CD4-positive, alpha-beta T cell treated with Interferon gamma for 1 hour (primary cell): ENCODE data around the gene ZNF783.

ENCODE experiments used
- DNase-seq: peaks from one replicate; pipeline ENCODE4 v3.0.0-alpha.2; 2020

ZNF783 gene

DNA sequence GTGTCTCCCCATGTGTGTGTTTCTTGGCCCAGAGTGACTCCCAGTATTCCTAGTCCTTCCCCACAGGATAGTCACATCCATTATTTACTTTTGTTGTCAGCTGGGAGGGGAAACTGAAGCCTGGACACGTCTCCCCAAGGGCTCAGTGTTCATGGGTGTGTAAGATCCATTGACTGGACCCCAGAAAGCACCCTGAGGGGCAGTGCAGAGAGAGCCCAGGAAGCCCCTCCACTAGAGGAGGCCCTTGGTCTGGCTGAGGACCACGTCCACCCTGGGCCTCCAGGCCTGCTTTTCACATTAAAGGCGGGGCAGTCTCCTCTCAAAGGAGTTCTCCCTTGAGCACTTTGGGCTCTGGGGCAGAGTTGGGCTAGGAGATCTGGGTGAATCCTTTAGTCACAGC is 21.3 kb downstream of the ZNF783 start:
- DNase-seq = no peak

GRCh38 chr7:149284343-149284742 is 22.3 kb downstream of the ZNF783 start:
- peak; percentile 47 for DNase-seq

GRCh38 chr7:149284850-149285585 is 23.0 kb downstream of the ZNF783 start:
- peak; percentile 97 for DNase-seq

DNA sequence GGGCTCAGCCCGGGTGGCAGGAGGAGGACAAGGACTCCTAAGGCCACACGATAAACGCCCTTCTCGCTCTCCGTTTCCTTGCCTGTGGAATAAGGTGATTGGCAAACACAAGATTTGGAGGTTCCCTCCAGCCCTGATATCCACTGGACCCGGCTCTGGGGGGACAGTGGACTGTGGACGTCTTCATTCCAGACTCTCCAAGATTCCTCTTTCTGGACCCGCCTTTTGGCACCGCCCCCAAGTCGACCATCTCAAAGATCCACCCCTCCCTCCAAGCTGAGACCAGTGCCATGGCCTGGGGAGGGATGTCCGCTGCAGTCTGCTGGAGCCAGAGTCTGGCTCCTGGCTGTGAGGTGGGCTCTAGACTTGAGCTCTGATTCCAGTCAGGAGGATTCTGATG is 23.6 kb downstream of the ZNF783 start:
- DNase-seq = no peak

- no peak for DNase-seq
Observed at GRCh38 chr7:149286811-149287400, 24.9 kb downstream of the ZNF783 start.

DNA sequence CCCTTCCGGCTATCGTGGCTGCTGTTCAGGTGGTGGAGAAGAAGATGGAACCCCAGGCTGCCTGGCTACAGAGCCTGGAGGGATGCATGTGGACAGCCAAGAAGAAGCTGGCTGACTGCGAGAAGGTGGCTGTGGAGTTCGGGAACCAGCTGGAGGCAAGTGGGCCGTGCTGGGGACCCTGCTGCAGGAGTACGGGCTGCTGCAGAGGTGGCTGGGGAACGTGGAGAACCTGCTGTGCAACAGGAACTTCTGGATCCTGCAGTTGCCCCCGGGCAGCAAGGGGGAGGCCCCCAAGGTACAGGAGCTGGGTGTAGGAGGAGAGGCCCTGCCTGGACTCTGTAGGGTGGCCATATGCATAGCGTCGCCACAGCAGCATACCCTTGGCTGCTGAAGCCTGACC is 25.6 kb downstream of the ZNF783 start:
- DNase-seq = no peak

- DNase-seq = no peak
Observed at GRCh38 chr7:149289262-149289661, 27.3 kb downstream of the ZNF783 start.

GRCh38 chr7:149289856-149290255 is 27.9 kb downstream of the ZNF783 start:
- no peak for DNase-seq

- no peak for DNase-seq
Observed at GRCh38 chr7:149291036-149291780, 29.2 kb downstream of the ZNF783 start.

GRCh38 chr7:149291781-149292461 is 29.9 kb downstream of the ZNF783 start:
- DNase-seq = no peak

- no peak for DNase-seq
Observed at GRCh38 chr7:149292462-149292823, 30.4 kb downstream of the ZNF783 start.

GRCh38 chr7:149293338-149293737 is 31.3 kb downstream of the ZNF783 start:
- DNase-seq = no peak

GRCh38 chr7:149293946-149294633 is 32.1 kb downstream of the ZNF783 start:
- DNase-seq = no peak

DNA sequence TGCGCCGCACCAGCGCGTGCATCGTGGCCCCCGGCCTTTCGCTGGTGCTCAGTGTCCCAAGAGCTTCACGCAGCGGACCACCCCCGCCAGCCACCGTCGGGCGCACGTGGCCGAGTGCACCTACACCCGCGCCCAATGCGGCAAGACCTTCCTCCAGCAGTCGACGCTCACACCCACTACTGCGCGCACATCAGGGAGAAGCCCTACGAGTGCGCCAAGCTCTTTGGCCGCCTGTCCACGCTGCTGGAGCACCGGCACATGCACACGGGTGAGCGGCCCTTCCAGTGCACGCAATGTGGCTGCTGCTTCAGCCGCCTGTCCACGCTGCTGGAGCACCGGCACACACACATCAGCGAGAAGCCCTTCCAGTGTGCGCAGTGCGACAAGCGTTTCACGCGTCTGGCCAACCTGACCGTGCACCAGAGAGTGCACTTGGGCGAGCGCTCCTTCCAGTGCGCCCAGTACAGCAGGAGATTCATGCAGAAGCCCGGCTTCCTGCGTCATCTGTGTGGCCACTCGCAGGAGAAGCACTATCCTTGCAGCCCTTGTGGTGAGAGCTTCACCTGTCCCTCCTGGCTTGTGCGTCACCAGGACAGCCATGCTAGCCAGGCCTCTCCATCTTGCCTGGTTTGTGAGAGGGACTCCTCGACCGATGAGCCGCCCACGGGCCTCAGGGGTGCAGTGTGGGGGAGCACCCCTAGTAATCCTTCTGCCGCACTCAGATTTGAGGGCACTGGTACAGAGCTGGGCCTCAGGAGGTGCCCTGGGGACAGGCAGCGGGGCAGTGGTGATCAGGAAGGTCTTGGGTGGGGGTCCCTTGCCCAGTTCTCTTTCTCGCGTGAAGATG is 32.9 kb downstream of the ZNF783 start:
- no peak for DNase-seq

DNA sequence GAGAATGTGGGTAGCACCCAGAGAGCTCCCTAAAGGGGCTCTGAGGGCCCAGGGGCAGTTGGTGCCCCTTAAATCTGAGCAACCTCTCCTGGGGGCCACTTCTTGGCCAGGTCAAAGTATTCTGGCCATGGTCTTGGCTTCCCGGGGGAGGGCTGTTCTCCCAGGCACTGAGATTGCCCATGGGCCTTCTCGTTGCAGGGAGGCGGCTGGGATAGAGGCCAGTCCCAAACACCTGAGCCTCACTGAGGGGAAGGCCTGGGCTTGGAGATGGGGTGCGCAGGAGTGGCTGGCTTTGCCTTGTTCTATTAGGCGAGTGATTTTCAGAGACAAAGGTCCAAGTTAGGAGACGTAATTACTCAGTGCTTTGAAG is 33.5 kb downstream of the ZNF783 start:
- no peak for DNase-seq

DNA sequence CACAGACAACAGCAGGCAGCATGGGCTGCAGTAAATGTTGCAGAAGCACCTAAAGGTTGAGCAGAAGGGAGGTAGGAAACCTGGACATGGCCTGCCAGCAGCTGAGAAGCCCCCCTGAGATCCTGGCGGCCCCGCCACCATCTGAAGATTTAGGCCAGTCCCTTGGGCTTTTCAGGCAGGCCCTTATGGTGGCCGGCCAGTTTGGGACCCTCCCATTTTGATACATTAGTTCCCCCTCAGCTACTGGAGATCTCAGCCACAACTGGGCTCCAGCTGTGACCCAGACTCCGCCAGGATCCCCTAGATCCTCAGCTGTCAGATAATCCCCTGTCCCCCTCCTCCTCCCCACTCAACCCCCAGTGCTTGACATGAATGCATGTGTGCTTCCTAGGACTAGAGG is 34.4 kb downstream of the ZNF783 start:
- DNase-seq = no peak

DNA sequence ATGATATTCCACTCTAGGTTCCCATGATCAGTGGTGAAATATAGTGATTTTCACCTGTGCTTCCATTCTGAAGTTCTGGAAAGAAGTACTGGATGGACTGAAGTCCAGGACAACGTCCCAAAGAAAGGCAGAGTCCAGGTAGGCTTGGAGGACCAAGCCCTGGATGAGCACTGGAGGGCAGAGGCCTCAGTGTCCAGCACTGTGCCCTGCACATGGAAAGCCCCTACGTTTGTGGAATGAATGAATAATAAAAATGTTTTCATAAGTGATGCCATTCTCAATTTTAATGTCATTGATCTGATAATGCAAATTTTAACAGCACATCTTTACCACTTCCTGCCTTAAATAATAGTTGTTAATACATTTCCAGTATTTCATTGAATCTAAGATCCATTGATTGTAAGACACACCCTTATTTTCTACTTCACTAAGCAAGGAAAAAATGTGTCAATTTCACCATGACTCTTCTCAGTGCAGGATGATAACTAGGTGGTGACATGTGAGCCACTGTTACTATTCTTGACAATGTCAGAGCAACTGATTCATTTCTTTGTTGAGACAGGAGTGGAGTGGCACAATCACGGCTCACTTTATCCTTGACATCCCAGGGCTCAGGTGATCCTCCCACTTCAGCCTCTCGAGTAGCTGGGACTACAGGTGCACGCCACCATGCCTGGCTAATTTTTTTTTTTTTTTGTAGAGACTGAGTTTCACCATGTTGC is 35.2 kb downstream of the ZNF783 start:
- no peak for DNase-seq

DNA sequence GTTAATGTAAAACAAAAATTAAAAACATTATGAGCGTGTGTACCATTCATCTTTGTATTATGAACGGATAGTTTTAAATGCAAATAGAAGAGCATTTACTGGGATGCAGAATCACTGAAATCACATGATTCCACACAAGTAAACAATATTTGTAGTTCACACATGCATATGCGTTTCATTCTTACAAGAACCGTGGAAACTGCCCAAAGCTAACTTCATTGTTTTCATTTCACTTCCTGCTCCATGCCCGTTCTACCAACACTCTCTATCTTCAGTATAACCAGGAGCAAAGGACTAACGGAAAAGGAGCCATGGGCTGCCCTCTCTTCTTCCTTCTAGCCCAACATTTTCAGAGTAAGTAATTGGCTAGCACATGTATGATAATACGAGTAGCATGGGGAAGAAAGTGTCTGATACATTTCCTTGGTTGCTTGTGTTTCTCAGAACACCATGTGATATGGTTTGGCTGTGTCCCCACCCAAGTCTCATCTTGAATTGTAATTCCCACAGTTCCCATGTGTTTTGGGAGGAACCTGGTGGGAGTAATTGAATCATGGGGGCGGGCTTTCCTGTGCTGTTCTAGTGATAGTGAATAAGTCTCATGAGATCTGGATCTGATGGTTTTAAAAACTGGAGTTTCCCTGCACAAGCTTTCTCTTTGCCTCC is 38.8 kb downstream of the ZNF783 start:
- no peak for DNase-seq

- DNase-seq = no peak
Observed at GRCh38 chr7:149302222-149302621, 40.2 kb downstream of the ZNF783 start.

DNA sequence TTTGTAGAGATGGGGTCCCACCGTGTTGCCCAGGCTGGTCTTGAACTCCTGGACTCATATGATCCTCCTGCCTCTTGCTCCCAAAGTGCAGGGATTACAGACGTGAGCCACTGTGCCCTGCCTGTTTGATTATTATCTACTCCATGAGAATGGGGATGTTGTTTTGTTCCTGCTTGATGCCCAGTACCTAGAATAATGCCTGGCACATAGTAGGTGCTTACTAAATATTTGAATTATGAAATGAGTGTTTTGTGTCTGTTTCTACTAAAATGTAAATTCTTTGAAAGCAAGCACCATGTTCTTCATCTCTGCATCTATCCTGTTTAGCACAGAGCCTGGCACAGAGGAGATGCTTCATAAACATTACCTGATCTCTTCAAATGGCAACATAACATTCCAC is 40.9 kb downstream of the ZNF783 start:
- no peak for DNase-seq

DNA sequence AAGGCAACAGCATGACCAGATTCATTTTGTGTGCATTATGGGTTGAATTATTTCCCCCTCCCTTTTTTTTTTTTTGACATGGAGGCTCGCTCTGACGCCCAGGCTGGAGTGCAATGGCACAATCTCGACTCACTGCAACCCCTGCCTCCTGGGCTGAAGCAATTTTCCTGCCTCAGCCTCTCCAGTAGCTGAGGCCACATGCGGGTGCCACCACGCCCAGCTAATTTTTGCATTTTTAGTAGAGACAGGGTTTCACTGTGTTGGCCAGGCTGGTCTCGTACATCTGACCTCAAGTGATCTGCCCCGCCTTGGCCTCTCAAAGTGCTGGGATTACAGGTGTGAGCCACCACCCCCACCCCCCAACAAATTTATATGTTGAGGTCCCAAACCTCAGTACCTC is 42.0 kb downstream of the ZNF783 start:
- no peak for DNase-seq
